Measurements from ENCODE around the gene EYA3.

- TF ChIP-seq TAF1 (IDR thresholded peaks at IDR 0.05; ENCODE audit: low read depth, low read length), result no peak
- TF ChIP-seq YY1 (IDR thresholded peaks at IDR 0.05; ENCODE audit: low read depth, low read length), result no peak
- TF ChIP-seq SIN3A (conservative IDR thresholded peaks at IDR 0.05 in 1 of 2, IDR thresholded peaks at IDR 0.05 in 1 of 2; ENCODE audit: low read depth in 1 of 2, low read length in 2 of 2), result no peak
- TF ChIP-seq POLR2A (IDR thresholded peaks at IDR 0.05; ENCODE audit: control extremely low read depth in 1 of 2, low read depth in 2 of 2, low read length in 2 of 2), result no peak
- no peak for TF ChIP-seq JUND (IDR thresholded peaks at IDR 0.05; ENCODE audit: low read length)
- TF ChIP-seq EP300 (IDR thresholded peaks at IDR 0.05; ENCODE audit: borderline replicate concordance in 1 of 2, low read depth in 2 of 2, low read length in 2 of 2), result no peak
- no peak for TF ChIP-seq E2F6 (IDR thresholded peaks at IDR 0.05)
- no peak for TF ChIP-seq CEBPB (IDR thresholded peaks at IDR 0.05; ENCODE audit: low read depth, low read length)
- TF ChIP-seq CTCF (IDR thresholded peaks at IDR 0.05; ENCODE audit: control extremely low read depth in 1 of 3, insufficient read depth in 1 of 3, low read depth in 1 of 3, low read length in 3 of 3), result no peak
Measured at GRCh38 chr1:28135371-28136168, 47.2 kb upstream of the EYA3 start.

All from H1 (cell line).